Prostate gland (tissue), 2 donors: ENCODE measurements around the gene FAM222A. TPM values are rescaled to one million over a fixed set of nuclear protein-coding genes. Genes with fewer than 3 reads are reported as not detected.
A peak's percentile ranks its signal among the peaks of the same experiment; 100 is the strongest.

ENCODE experiments used
- DNase-seq: peaks from one replicate; pipeline ENCODE4 v3.0.0-alpha.2; 2019; ENCODE audit warnings: low spot score
- H3K27ac ChIP-seq, 2 donors: fragments of 200-600 bp; sonication (generic); 2 replicates each; pipeline ENCODE4 v1.5.1; 2017 to 2019
- H3K27me3 ChIP-seq: fragments of 200-600 bp; sonication (generic); replicated peaks from 2 replicates; pipeline ENCODE4 v1.5.1; 2019; ENCODE audit not compliant: insufficient read depth
- H3K36me3 ChIP-seq, 2 donors: fragments of 200-600 bp; sonication (generic); 1 replicate in 1 of 2; 2 replicates in 1 of 2; pipeline versions ENCODE4 v1.5.1 to v1.8.1; 2017 to 2019
- H3K4me1 ChIP-seq: fragments of 200-600 bp; sonication (generic); replicated peaks from 2 replicates; pipeline ENCODE4 v1.5.1; 2019
- H3K4me3 ChIP-seq, 2 donors: fragments of 200-600 bp; sonication (generic); 2 replicates each; pipeline ENCODE4 v1.5.1; 2017 to 2019
- H3K9me3 ChIP-seq: fragments of 200-600 bp; sonication (generic); 2 replicates; pipeline ENCODE4 v1.5.1; 2017
- CTCF ChIP-seq, 4 experiments: fragments of 200-600 bp in 2 of 4; fragments of 450-650 bp in 2 of 4; sonication (generic) in 2 of 4; IDR thresholded peaks; 1 replicate in 3 of 4; 2 replicates in 1 of 4; pipeline ENCODE4 v1.5.1; 2016 to 2019; ENCODE audit warnings: antibody characterized with exemption in 4 of 4, mild to moderate bottlenecking in 2 of 4, moderate library complexity in 2 of 4
- POLR2A ChIP-seq: fragments of 450-650 bp; IDR thresholded peaks from one replicate; pipeline ENCODE4 v1.6.1; 2016; ENCODE audit warnings: antibody characterized with exemption, mild to moderate bottlenecking
- POLR2AphosphoS5 ChIP-seq: sonication (generic); formaldehyde crosslinking; IDR thresholded peaks from one replicate; pipeline ENCODE4 v1.6.1; 2017; ENCODE audit warnings: antibody characterized with exemption
- WGBS: methylation state at CpG from one replicate; pipeline ENCODE4 v1.1.5; 2018; 5-methylcytosine and 5-hydroxymethylcytosine counted together
- intact Hi-C: fragments of 100-400 bp; cut with DNase I; formaldehyde crosslinking; loops from one replicate; pipeline ENCODE4 v1.14.2; 2022
- total RNA-seq, 2 donors: library from RNA; depleted of rRNA; stranded (reverse); fragments of >200 nt; gene quantifications; one replicate each; pipeline ENCODE4 v1.1.0, GENCODE V29; 2016

FAM222A gene
- total RNA-seq, 2 donors from 2014 or later = 2.0 to 52.3 TPM

GRCh38 chr12:109720857-109721189, 7.2 kb downstream of the FAM222A start:
- no peak overlapping the region for H3K27ac ChIP-seq
- H3K4me1 ChIP-seq = peaks cover 4% of the 10 kb centered on the region
- no peaks in the 10 kb centered on the region for H3K9me3 ChIP-seq
- intact Hi-C loops = no loop called here
- no peak for DNase-seq
- H3K27me3 ChIP-seq = no peaks in the 10 kb centered on the region
- WGBS = 73% methylated on average over 1 of the region's 1 CpG
- TF ChIP-seq POLR2A = no peak
- H3K4me3 ChIP-seq = no peak overlapping the region
- H3K36me3 ChIP-seq = no peaks in the 10 kb centered on the region

- 91% methylated on average over 10 of the region's 10 CpGs for WGBS
- intact Hi-C loops = no loop called here
Observed at GRCh38 chr12:109721276-109721675, 7.7 kb downstream of the FAM222A start.

GRCh38 chr12:109722022-109722720, 8.5 kb downstream of the FAM222A start:
- H3K4me1 ChIP-seq = no peaks in the 10 kb centered on the region
- no peak for DNase-seq
- intact Hi-C loops = no loop called here
- TF ChIP-seq POLR2A = no peak
- no peak for TF ChIP-seq POLR2AphosphoS5
- TF ChIP-seq CTCF (IDR thresholded peaks at IDR 0.05) = no peak
- H3K27ac ChIP-seq = no peak overlapping the region
- H3K27me3 ChIP-seq = no peaks in the 10 kb centered on the region
- H3K9me3 ChIP-seq = no peaks in the 10 kb centered on the region
- H3K4me3 ChIP-seq = no peak overlapping the region
- WGBS = 89% methylated on average over 6 of the region's 6 CpGs
- H3K36me3 ChIP-seq = no peaks in the 10 kb centered on the region

More at GRCh38 chr12:109721276-109721675, 7.7 kb downstream of the FAM222A start:
- Histone ChIP-seq H3K4me3 (no peak overlapping the region), H3K36me3 (no peaks in the 10 kb centered on the region), H3K27ac (no peak overlapping the region), H3K27me3 (no peaks in the 10 kb centered on the region), H3K9me3 (no peaks in the 10 kb centered on the region), H3K4me1 (no peaks in the 10 kb centered on the region)
- TF ChIP-seq CTCF (IDR thresholded peaks at IDR 0.05) = no peak
- no peak for TF ChIP-seq POLR2A
- TF ChIP-seq POLR2AphosphoS5 = no peak
- DNase-seq = no peak

GRCh38 chr12:109722721-109723094, 9.1 kb downstream of the FAM222A start:
- intact Hi-C loops = no loop called here
- DNase-seq = no peak

GRCh38 chr12:109723311-109723881, 9.8 kb downstream of the FAM222A start:
- intact Hi-C loops = no loop called here
- 28% methylated on average over 13 of the region's 13 CpGs for WGBS
- peak; percentile 65 for DNase-seq

More at GRCh38 chr12:109722721-109723094, 9.1 kb downstream of the FAM222A start:
- no peaks in the 10 kb centered on the region for H3K36me3 ChIP-seq
- H3K27ac ChIP-seq = no peak overlapping the region
- H3K4me1 ChIP-seq = no peaks in the 10 kb centered on the region
- no peaks in the 10 kb centered on the region for H3K9me3 ChIP-seq
- H3K27me3 ChIP-seq = no peaks in the 10 kb centered on the region
- WGBS = 84% methylated on average over 9 of the region's 9 CpGs
- TF ChIP-seq POLR2AphosphoS5 = no peak
- TF ChIP-seq POLR2A = no peak
- TF ChIP-seq CTCF (IDR thresholded peaks at IDR 0.05) = no peak
- no peak overlapping the region for H3K4me3 ChIP-seq

More at GRCh38 chr12:109723311-109723881, 9.8 kb downstream of the FAM222A start:
- Histone ChIP-seq H3K27me3 (no peaks in the 10 kb centered on the region), H3K36me3 (no peaks in the 10 kb centered on the region), H3K4me1 (no peaks in the 10 kb centered on the region), H3K27ac (no peak overlapping the region), H3K4me3 (no peak overlapping the region), H3K9me3 (no peaks in the 10 kb centered on the region)
- no peak for TF ChIP-seq CTCF (IDR thresholded peaks at IDR 0.05)
- peak; percentile 16 for TF ChIP-seq POLR2AphosphoS5
